ENCODE measurements around the gene B3GALT2. TPM values are rescaled to one million over a fixed set of nuclear protein-coding genes. Genes with fewer than 3 reads are reported as not detected.

B3GALT2 gene
- total RNA-seq, 1 donor from 2014 or later = not detected

GRCh38 chr1:193212637-193213036 lies 26.2 kb upstream of the B3GALT2 start:
- Mint-ChIP-seq H3K4me1 (peaks cover 6% of the 10 kb centered on the region), H3K27ac (no peak overlapping the region), H3K36me3 (peaks cover 62% of the 10 kb centered on the region), H3K27me3 (ENCODE audit: insufficient read depth, low read depth) (no peaks in the 10 kb centered on the region), H3K9me3 (peaks cover 21% of the 10 kb centered on the region), H3K4me3 (no peak overlapping the region)
- H3K4me3 ChIP-seq = no peak overlapping the region
- no peak overlapping the region for H2AFZ ChIP-seq (replicated peaks)
- no peak overlapping the region for H3K27ac ChIP-seq
- H3K27me3 ChIP-seq = no peaks in the 10 kb centered on the region
- H3K4me1 ChIP-seq = peaks cover 11% of the 10 kb centered on the region
- peaks cover 9% of the 10 kb centered on the region for H3K36me3 ChIP-seq
- TF ChIP-seq EZH2 (IDR thresholded peaks at IDR 0.05) (no peak), EZH2phosphoT487 (IDR thresholded peaks at IDR 0.05) (no peak), CTCF (IDR thresholded peaks at IDR 0.05) (no peak)
- no peaks in the 10 kb centered on the region for H3K9me3 ChIP-seq (ENCODE audit: low read depth)
- no peaks in the 10 kb centered on the region for H4K20me1 ChIP-seq (ENCODE audit: low read depth)
- H3K79me2 ChIP-seq (ENCODE audit: low read depth) = no peaks in the 10 kb centered on the region
- no peak overlapping the region for H3K9ac ChIP-seq
- H3K4me2 ChIP-seq = no peak overlapping the region
- peaks cover 6% of the 10 kb centered on the region for H3F3A ChIP-seq (ENCODE audit: low read depth)
- no peak for DNase-seq (ENCODE audit: low spot score)

DNA sequence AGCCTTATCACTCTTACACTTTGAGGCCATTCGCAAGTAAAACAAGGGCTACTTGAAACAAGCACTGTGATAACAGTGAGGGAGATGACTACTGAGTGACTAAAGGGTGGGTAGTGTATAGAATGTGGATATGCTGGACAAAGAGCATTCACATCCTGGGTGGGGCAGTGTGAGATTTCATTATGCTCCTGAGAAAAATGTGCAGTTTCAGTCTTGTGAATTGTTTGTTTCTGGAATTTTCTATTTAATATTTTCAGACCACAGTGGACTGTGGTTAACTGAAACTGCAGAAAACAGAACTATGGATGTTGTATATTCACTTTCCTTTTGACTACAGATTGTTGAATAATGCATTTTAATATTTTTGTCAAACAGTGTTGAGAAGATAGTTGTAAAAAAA lies 25.1 kb upstream of the B3GALT2 start:
- Histone ChIP-seq H3K36me3 (peaks cover 9% of the 10 kb centered on the region), H3F3A (ENCODE audit: low read depth) (peaks cover 1% of the 10 kb centered on the region), H3K79me2 (ENCODE audit: low read depth) (no peaks in the 10 kb centered on the region), H3K4me3 (no peak overlapping the region), H3K4me1 (peaks cover 4% of the 10 kb centered on the region), H3K4me2 (no peak overlapping the region), H3K9ac (no peak overlapping the region), H2AFZ (replicated peaks) (no peak overlapping the region), H3K27ac (no peak overlapping the region), H3K9me3 (ENCODE audit: low read depth) (no peaks in the 10 kb centered on the region), H3K27me3 (no peaks in the 10 kb centered on the region), H4K20me1 (ENCODE audit: low read depth) (no peaks in the 10 kb centered on the region)
- Mint-ChIP-seq H3K9me3 (peaks cover 27% of the 10 kb centered on the region), H3K27me3 (ENCODE audit: insufficient read depth, low read depth) (no peaks in the 10 kb centered on the region), H3K36me3 (peaks cover 66% of the 10 kb centered on the region), H3K4me3 (no peak overlapping the region), H3K4me1 (peaks cover 4% of the 10 kb centered on the region), H3K27ac (no peak overlapping the region)
- DNase-seq (ENCODE audit: low spot score) = no peak
- TF ChIP-seq EZH2phosphoT487 (IDR thresholded peaks at IDR 0.05) (no peak), EZH2 (IDR thresholded peaks at IDR 0.05) (no peak), CTCF (IDR thresholded peaks at IDR 0.05) (no peak)

DNA sequence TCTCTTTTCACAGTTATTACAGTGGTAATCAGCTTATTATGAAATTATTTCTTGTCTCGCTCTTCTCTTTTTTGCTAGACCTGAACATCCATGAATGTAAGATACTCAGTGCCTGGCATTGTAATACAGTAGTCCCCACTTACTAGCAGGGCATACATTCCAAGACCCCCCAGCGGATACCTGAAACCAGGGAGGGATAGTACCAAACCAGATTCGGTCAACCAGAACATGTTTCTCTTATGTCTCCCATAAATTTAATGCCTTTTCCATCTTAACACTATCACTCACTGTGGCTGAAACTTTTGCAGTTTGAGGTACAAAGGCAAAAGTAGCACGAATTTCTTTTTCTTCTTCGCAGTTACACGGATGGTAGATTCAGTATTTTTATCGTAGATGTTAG lies 24.6 kb upstream of the B3GALT2 start:
- no peak overlapping the region for H3K9ac ChIP-seq
- no peaks in the 10 kb centered on the region for H3K27me3 ChIP-seq
- no peaks in the 10 kb centered on the region for H4K20me1 ChIP-seq (ENCODE audit: low read depth)
- no peak overlapping the region for H3K4me2 ChIP-seq
- no peak for DNase-seq (ENCODE audit: low spot score)
- H3K9me3 ChIP-seq (ENCODE audit: low read depth) = no peaks in the 10 kb centered on the region
- H3K36me3 Mint-ChIP-seq = peaks cover 66% of the 10 kb centered on the region
- no peak overlapping the region for H3K4me3 Mint-ChIP-seq
- H3K27ac ChIP-seq = no peak overlapping the region
- peaks cover 9% of the 10 kb centered on the region for H3K36me3 ChIP-seq
- no peaks in the 10 kb centered on the region for H3K4me1 ChIP-seq
- H2AFZ ChIP-seq (replicated peaks) = no peak overlapping the region
- H3K4me1 Mint-ChIP-seq = no peaks in the 10 kb centered on the region
- H3K4me3 ChIP-seq = no peak overlapping the region
- H3K27ac Mint-ChIP-seq = no peak overlapping the region
- no peaks in the 10 kb centered on the region for H3F3A ChIP-seq (ENCODE audit: low read depth)
- TF ChIP-seq EZH2phosphoT487 (IDR thresholded peaks at IDR 0.05) = no peak
- no peak for TF ChIP-seq EZH2 (IDR thresholded peaks at IDR 0.05)
- TF ChIP-seq CTCF (IDR thresholded peaks at IDR 0.05) = no peak
- peaks cover 26% of the 10 kb centered on the region for H3K9me3 Mint-ChIP-seq
- H3K27me3 Mint-ChIP-seq (ENCODE audit: insufficient read depth, low read depth) = no peaks in the 10 kb centered on the region
- no peaks in the 10 kb centered on the region for H3K79me2 ChIP-seq (ENCODE audit: low read depth)
